ENCODE data around the gene ZNF790. TPM values are rescaled to one million over a fixed set of nuclear protein-coding genes. Genes with fewer than 3 reads are reported as not detected.

Gene ZNF790
- total and polyA plus RNA-seq, 2 of the 13 experiments (the other 11 are each of a cell fraction or from before 2014, with no cell fraction given): 1.3 to 5.3 TPM

GRCh38 chr19:36772311-36773222 is 65.6 kb downstream of the ZNF790 start, which contains the start of gene ZNF850 (continued):
- TF ChIP-seq CREB3 (CRISPR knock-in tag; IDR thresholded peaks at IDR 0.05) (no peak), RBAK (CRISPR knock-in tag; IDR thresholded peaks at IDR 0.05) (no peak), KMT2B (CRISPR knock-in tag; IDR thresholded peaks at IDR 0.05) (no peak; the same call in 1 of the 2 replicates), SIX4 (CRISPR knock-in tag; IDR thresholded peaks at IDR 0.05) (no peak), NFIB (CRISPR knock-in tag; IDR thresholded peaks at IDR 0.05; ENCODE audit: borderline replicate concordance) (no peak), ZBTB14 (CRISPR knock-in tag; IDR thresholded peaks at IDR 0.05) (no peak), ZNF597 (CRISPR knock-in tag; IDR thresholded peaks at IDR 0.05) (no peak), ZNF878 (CRISPR knock-in tag; IDR thresholded peaks at IDR 0.05) (no peak), ZNF788 (CRISPR knock-in tag; IDR thresholded peaks at IDR 0.05; ENCODE audit: borderline replicate concordance) (no peak), PRPF4 (IDR thresholded peaks at IDR 0.05; ENCODE audit: low read depth, low read length, poor library complexity, severe bottlenecking) (no peak), CEBPB (IDR thresholded peaks at IDR 0.05; ENCODE audit: borderline replicate concordance, low read depth, low read length) (no peak)
